Neural progenitor cell (in vitro differentiated cells): Measurements from ENCODE around the gene EPHB2.

Experiments
- CTCF ChIP-seq: fragments of 200-600 bp; sonication (generic); IDR thresholded peaks from 2 replicates; pipeline ENCODE4 v1.5.1; 2017; ENCODE audit warnings: antibody characterized with exemption, mild to moderate bottlenecking
- EZH2 ChIP-seq: fragments of 200-600 bp; sonication (generic); IDR thresholded peaks from 2 replicates; pipeline ENCODE4 v1.6.1; 2017; ENCODE audit warnings: antibody characterized with exemption, mild to moderate bottlenecking, moderate library complexity

- TF ChIP-seq CTCF = no peak
- no peak for TF ChIP-seq EZH2
These were observed 83.0 kb downstream of the EPHB2 start for GRCh38 chr1:22793647-22794046.
